HTERT RPE-1 (cell line): ENCODE data around the gene ATP8A2.
"Not testable (repeated sequence)": the region's sequence is repeated elsewhere in the genome, so short reads cannot be mapped to it uniquely, and the experiment has no call there.

Experiments used
- in situ Hi-C: fragments of 300-500 bp; cut with MboI; formaldehyde crosslinking; loops from 4 replicates; pipeline ENCODE4 v1.14.3; 2020; ENCODE audit warnings: low sequenced_read_pairs

Gene ATP8A2

DNA sequence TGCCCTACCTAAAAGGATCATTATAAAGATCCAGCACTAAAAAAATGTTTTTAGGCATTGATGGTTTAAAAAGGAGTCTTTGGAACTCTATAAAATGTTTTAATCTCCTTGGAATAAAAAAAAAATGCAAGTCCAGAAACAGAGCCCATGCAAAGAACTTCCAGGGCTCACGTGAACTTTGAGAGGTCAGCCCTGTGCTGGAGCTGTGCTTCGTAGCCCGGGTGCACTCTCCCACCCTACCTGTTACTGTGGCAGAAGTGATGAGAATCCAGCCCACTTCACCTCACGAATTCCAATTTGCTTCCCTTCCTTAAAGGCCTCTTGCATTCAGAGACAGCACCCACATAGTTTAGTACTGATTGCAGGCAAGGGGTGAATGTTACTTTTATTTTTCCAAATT lies 412.3 kb downstream of the ATP8A2 start:
- in situ Hi-C loops = no loop called here

- in situ Hi-C loops = not testable (repeated sequence)
These were observed 418.4 kb downstream of the ATP8A2 start for GRCh38 chr13:25790137-25790536.

DNA sequence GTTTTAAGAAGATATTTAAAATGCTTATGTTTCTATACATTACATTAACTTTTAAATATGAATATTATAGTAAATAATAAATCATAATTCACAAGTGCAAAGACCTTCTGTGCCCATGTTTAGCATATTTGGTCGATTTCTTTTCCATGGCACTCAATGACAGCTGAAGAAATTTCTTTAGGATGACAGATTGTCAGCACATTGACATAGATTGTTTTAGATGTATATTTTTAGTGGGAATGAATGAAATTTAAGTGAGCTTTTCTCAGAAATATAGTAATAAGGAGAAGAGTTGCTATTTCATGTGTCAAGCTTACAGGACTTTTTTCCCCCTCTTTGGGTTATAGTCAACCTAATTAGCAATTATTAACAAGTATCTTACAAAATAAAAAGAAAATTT lies 423.5 kb downstream of the ATP8A2 start:
- in situ Hi-C loops = no loop called here

DNA sequence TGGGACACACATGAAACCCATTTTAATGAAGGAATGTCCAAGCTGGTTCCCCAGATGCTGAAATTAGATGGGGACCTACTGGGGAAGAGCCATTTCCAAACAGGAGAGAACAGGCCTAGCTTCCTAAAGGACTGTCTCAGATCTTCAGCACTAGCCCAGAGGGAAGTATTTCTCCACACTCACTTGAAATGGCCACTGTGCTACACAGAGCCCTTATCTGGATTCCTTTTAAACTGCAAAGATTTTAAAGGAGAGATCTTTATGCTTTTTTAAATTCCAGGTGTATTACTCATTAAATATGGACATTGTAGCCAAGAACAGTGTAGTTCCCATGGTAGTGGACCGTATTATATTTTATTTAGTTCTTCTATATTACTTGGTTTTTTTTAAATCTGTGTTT lies 424.7 kb downstream of the ATP8A2 start:
- in situ Hi-C loops = no loop called here

GRCh38 chr13:25798998-25799397 lies 427.2 kb downstream of the ATP8A2 start:
- in situ Hi-C loops = no loop called here

- in situ Hi-C loops = no loop called here
These were observed 428.7 kb downstream of the ATP8A2 start for GRCh38 chr13:25800523-25800922.

DNA sequence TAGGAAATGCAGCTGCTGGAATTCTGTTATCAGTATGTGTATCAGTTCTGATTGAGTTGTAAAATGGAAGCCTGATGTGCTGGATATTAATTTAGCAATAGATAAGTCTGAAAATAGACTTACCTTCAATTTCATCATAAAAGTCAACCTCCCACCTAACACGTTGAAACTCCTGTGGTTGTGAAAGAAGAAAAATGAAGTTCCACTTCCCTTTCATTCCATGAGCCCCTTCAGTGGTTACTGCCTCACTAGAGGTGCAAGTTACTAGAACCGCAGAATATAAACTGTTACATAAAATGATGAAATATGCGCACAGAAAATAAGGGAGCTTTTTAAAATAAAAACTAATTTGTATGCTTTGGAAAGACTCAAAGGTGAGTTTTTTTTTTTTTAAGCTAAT lies 430.8 kb downstream of the ATP8A2 start:
- in situ Hi-C loops = no loop called here

DNA sequence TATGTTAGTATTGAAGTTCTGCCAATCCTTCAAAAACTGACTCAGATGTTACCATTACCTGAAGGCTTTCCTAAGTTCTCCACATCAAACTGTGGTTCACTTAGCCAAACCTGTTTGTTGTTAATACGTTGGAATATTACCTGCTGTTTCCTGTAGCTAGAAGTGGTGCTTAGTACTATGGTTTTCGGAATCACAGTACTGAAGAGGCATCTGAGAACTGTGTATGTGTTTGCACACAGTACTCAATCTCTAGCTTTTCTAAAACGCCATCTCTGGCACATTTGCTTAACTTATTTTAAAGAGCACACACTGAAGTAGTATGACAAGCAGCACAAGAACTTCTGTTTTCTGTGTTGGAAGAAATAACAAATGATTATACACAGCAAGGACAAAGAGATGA lies 431.9 kb downstream of the ATP8A2 start:
- in situ Hi-C loops = no loop called here

- in situ Hi-C loops = no loop called here
These were observed 434.6 kb downstream of the ATP8A2 start for GRCh38 chr13:25806264-25806974.

- in situ Hi-C loops = no loop called here
These were observed 435.8 kb downstream of the ATP8A2 start for GRCh38 chr13:25807562-25807961.

- in situ Hi-C loops = no loop called here
These were observed 439.7 kb downstream of the ATP8A2 start for GRCh38 chr13:25811506-25811905.

- in situ Hi-C loops = no loop called here
These were observed 444.5 kb downstream of the ATP8A2 start for GRCh38 chr13:25816239-25816638.

DNA sequence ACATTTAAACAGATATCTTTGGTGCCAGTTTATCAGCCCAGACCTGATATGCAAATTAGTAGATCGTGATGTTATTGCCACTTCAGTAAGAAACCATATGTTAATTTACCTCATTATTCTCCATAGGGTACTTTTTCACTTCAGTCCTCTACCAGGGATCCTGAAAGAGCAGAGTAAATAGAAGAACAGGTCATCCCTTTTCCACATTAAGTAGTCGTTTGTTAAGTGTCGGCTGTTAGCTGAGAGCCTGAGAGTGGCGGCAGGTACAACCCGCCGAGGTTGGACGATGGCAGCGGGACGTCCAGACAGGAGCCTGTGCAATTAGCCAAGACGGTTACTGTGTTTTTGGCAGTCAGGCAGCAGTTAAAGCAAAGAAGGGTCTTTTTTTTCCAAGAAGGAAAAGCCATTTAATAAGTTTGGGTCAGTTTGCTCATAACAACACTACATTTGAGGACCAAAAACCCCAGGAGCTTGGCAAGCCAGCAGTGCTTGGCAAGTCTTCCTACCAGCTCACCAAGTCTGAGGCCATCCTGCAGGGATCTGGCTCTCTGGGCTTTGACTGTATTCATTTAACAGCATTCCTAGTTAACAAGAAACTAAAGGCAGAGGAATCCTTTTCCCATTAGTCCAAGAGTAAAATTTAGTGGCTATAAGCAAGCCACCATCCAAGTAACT lies 448.2 kb downstream of the ATP8A2 start:
- in situ Hi-C loops = no loop called here

- in situ Hi-C loops = no loop called here
These were observed 450.0 kb downstream of the ATP8A2 start for GRCh38 chr13:25821776-25822175.

DNA sequence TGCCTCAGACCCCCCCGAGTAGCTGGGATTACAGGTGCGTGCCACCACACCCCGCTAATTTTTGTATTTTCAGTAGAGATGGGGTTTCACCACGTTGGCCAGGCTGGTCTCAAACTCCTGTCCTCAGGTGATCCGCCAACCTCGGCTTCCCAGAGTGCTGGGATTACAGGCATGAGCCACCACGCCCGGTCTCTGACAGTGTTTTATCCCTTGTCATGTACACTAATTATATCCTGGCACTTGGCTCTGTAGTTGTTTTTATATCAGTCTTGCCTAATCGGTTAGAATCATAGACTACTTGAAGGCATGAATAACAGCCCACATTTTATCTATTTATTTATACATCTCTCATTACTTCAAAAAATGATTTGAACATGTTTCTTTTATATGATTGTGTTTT lies 455.4 kb downstream of the ATP8A2 start:
- in situ Hi-C loops = not testable (repeated sequence)

DNA sequence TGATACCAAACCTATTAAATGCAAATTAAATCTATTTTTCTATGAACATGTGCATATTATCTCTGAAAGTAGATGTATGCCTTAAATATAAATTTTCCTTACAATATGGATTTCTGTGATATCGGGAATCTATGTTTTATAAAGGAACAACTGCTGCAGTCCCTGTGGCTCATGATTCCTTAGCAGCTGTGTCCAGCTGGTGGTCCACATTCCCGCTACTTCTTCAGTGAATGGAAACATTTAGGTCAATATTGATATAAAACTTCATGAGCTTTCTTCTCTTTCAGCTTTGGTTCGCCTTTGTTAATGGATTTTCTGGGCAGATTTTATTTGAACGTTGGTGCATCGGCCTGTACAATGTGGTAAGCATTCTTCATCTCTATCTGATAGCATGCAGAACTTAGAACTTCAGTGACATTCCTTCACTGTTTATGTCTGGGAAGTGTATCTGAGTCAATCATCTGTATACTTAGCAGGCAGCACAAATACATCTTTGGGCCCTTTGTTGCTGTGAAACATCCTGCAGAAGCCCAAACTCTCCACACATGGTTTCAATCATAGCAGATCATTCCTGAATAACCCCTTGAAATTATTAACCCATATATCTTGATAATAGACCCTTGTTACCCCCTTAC lies 456.2 kb downstream of the ATP8A2 start:
- in situ Hi-C loops = no loop called here

GRCh38 chr13:25833761-25834160 lies 462.0 kb downstream of the ATP8A2 start:
- in situ Hi-C loops = no loop called here

DNA sequence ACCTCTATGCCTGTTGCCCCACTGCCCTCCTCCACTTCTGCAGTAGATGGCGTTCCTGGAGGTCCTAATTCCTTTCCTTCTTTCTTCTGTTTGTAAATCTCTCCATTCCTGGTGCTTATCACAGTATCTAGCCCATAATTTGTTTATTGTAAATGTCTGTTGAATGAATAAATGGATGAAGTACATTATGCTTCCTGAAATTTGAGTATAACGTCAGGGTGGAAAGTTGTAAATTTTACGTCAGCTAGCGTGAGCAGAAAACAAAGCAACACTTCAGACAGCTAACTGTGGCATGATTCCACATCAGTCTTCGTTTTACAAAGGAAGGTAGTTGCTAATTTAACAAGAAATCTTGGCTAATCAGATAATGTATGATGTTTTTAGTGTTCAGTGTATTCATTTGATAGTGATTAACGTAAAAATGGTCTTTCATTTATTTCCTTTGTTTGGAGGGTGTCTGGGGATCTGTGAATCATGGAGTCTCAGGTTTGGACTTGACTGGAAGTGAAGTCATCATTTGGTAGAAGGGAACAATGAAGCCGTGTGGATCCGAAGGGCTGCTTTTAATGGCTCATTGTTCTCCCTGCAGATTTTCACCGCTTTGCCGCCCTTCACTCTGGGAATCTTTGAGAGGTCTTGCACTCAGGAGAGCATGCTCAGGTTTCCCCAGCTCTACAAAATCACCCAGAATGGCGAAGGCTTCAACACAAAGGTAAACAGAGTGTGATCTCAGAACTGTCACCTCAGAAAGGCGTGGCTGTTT lies 465.0 kb downstream of the ATP8A2 start:
- in situ Hi-C loops = no loop called here

DNA sequence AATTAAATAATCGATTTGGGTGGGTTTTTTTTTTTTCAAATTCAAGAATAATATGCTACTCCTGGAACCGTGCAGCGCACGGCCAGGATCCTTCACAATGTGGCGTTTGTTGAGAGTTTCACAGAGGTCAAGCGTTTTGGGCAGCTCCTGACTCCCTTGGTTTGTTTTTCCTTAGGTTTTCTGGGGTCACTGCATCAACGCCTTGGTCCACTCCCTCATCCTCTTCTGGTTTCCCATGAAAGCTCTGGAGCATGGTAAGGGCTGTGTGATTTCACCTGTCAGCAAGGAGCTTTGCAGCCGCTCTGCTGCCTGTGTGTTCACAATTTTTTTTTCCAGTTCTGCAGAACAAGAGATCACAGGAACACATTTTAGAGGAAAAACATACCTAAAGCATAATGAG lies 467.6 kb downstream of the ATP8A2 start:
- in situ Hi-C loops = no loop called here

DNA sequence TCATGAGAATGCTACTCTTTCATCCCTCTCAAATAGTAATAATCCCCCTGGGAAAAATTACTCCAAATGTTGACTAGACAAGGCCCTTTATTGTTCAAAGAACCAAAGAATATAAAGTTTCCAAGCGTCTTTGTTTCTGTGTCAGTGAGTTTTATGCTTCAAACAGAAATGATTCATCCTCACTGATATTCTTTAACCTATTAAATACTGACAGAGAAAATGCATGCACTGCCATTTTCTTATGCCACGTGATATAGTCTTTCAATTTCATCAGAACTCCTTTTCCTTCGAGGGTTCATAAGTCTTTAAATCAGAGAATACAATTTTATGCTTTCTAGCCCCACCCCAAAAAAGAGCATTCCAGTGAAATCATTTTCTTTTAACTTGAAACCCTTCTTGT lies 468.5 kb downstream of the ATP8A2 start:
- in situ Hi-C loops = no loop called here

- in situ Hi-C loops = no loop called here
These were observed 469.2 kb downstream of the ATP8A2 start for GRCh38 chr13:25840931-25841330.
